Fibroblast of lung (primary cell): Measurements from ENCODE around the gene MACF1.

Source experiments
- EZH2 ChIP-seq: IDR thresholded peaks from 2 replicates; pipeline ENCODE4 v1.5.1; 2012; ENCODE audit warnings: low read length, control low read depth, mild to moderate bottlenecking; ENCODE audit errors: missing control alignments
- TF ChIP-seq, protein P1 (sequence below), 2 donors: IDR thresholded peaks in 1 of 2; conservative IDR thresholded peaks in 1 of 2; 1 replicate in 1 of 2; 2 replicates in 1 of 2; pipeline ENCODE4 v1.5.1; 2011 to 2012; ENCODE audit warnings: low read length in 2 of 2, control low read depth in 1 of 2, inconsistent platforms in 1 of 2, low read depth in 1 of 2, mild to moderate bottlenecking in 1 of 2

GRCh38 chr1:39446986-39447567, 242.6 kb downstream of the MACF1 start:
- TF ChIP-seq, protein P1, sequence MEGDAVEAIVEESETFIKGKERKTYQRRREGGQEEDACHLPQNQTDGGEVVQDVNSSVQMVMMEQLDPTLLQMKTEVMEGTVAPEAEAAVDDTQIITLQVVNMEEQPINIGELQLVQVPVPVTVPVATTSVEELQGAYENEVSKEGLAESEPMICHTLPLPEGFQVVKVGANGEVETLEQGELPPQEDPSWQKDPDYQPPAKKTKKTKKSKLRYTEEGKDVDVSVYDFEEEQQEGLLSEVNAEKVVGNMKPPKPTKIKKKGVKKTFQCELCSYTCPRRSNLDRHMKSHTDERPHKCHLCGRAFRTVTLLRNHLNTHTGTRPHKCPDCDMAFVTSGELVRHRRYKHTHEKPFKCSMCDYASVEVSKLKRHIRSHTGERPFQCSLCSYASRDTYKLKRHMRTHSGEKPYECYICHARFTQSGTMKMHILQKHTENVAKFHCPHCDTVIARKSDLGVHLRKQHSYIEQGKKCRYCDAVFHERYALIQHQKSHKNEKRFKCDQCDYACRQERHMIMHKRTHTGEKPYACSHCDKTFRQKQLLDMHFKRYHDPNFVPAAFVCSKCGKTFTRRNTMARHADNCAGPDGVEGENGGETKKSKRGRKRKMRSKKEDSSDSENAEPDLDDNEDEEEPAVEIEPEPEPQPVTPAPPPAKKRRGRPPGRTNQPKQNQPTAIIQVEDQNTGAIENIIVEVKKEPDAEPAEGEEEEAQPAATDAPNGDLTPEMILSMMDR (conservative IDR thresholded peaks at IDR 0.05 in 1 of 2, IDR thresholded peaks at IDR 0.05 in 1 of 2; ENCODE audit: low read depth in 1 of 2, low read length in 2 of 2): no peak
- TF ChIP-seq EZH2: no peak
